T-helper 1 cell treated with Interleukin-12 subunit alpha and Interleukin-12 subunit beta and Interleukin-4 antibody, amounts not matched to agents 30 μg/mL and 1 μg/mL, for 36 hours (primary cell): Measurements from ENCODE around the gene TLE3.
"Not testable (repeated sequence)": the region's sequence is repeated elsewhere in the genome, so short reads cannot be mapped to it uniquely, and the experiment has no call there.

Experiments used
- H3K27ac Mint-ChIP-seq: one replicate; pipeline ENCODE4 v1.8.0; 2021; ENCODE audit warnings: mild to moderate bottlenecking, mixed read lengths
- H3K27me3 Mint-ChIP-seq: one replicate; pipeline ENCODE4 v1.8.0; 2021; ENCODE audit warnings: low read depth, mixed read lengths
- H3K36me3 Mint-ChIP-seq: one replicate; pipeline ENCODE4 v1.8.0; 2021; ENCODE audit warnings: low read depth, mixed read lengths
- H3K4me1 Mint-ChIP-seq: one replicate; pipeline ENCODE4 v1.8.0; 2021; ENCODE audit warnings: low read depth, mixed read lengths
- H3K4me3 Mint-ChIP-seq: one replicate; pipeline ENCODE4 v1.8.0; 2021; ENCODE audit warnings: mild to moderate bottlenecking, moderate library complexity, mixed read lengths
- H3K9me3 Mint-ChIP-seq: one replicate; pipeline ENCODE4 v1.8.0; 2021; ENCODE audit warnings: mixed read lengths

The TLE3 gene

GRCh38 chr15:70113304-70113700, 15.6 kb upstream of the TLE3 start:
- H3K4me3 Mint-ChIP-seq: no peak overlapping the region
- no peaks in the 10 kb centered on the region for H3K36me3 Mint-ChIP-seq
- H3K4me1 Mint-ChIP-seq: no peaks in the 10 kb centered on the region
- peaks cover 56% of the 10 kb centered on the region for H3K27me3 Mint-ChIP-seq
- H3K9me3 Mint-ChIP-seq: no peaks in the 10 kb centered on the region
- H3K27ac Mint-ChIP-seq: no peak overlapping the region

GRCh38 chr15:70112572-70113303, 15.0 kb upstream of the TLE3 start:
- not testable (repeated sequence) for H3K9me3 Mint-ChIP-seq, H3K4me1 Mint-ChIP-seq, H3K36me3 Mint-ChIP-seq, H3K4me3 Mint-ChIP-seq, H3K27ac Mint-ChIP-seq
- peaks cover 58% of the 10 kb centered on the region for H3K27me3 Mint-ChIP-seq

GRCh38 chr15:70112074-70112395, 14.3 kb upstream of the TLE3 start:
- Mint-ChIP-seq H3K27ac (no peak overlapping the region), H3K4me1 (no peaks in the 10 kb centered on the region), H3K9me3 (no peaks in the 10 kb centered on the region), H3K4me3 (no peak overlapping the region), H3K27me3 (peaks cover 58% of the 10 kb centered on the region), H3K36me3 (no peaks in the 10 kb centered on the region)

GRCh38 chr15:70111203-70112073, 13.7 kb upstream of the TLE3 start:
- Mint-ChIP-seq H3K4me3 (no peak overlapping the region), H3K36me3 (no peaks in the 10 kb centered on the region), H3K4me1 (no peaks in the 10 kb centered on the region), H3K27ac (no peak overlapping the region), H3K9me3 (no peaks in the 10 kb centered on the region), H3K27me3 (peaks cover 57% of the 10 kb centered on the region)

- no peaks in the 10 kb centered on the region for H3K4me1 Mint-ChIP-seq
- no peaks in the 10 kb centered on the region for H3K9me3 Mint-ChIP-seq
- H3K36me3 Mint-ChIP-seq: no peaks in the 10 kb centered on the region
- peaks cover 55% of the 10 kb centered on the region for H3K27me3 Mint-ChIP-seq
- H3K27ac Mint-ChIP-seq: no peak overlapping the region
- no peak overlapping the region for H3K4me3 Mint-ChIP-seq
These were observed 12.3 kb upstream of the TLE3 start for GRCh38 chr15:70109978-70110377.

GRCh38 chr15:70109531-70109930, 11.8 kb upstream of the TLE3 start:
- no peaks in the 10 kb centered on the region for H3K4me1 Mint-ChIP-seq
- H3K36me3 Mint-ChIP-seq: no peaks in the 10 kb centered on the region
- no peak overlapping the region for H3K4me3 Mint-ChIP-seq
- H3K9me3 Mint-ChIP-seq: no peaks in the 10 kb centered on the region
- no peak overlapping the region for H3K27ac Mint-ChIP-seq
- peaks cover 57% of the 10 kb centered on the region for H3K27me3 Mint-ChIP-seq

GRCh38 chr15:70103880-70104626, 6.3 kb upstream of the TLE3 start:
- H3K9me3 Mint-ChIP-seq: no peaks in the 10 kb centered on the region
- peaks cover 77% of the 10 kb centered on the region for H3K27me3 Mint-ChIP-seq
- no peak overlapping the region for H3K4me3 Mint-ChIP-seq
- no peak overlapping the region for H3K27ac Mint-ChIP-seq
- H3K36me3 Mint-ChIP-seq: peaks cover 2% of the 10 kb centered on the region
- H3K4me1 Mint-ChIP-seq: peaks cover 21% of the 10 kb centered on the region

GRCh38 chr15:70102827-70103226, 5.1 kb upstream of the TLE3 start:
- H3K4me3 Mint-ChIP-seq: no peak overlapping the region
- peaks cover 68% of the 10 kb centered on the region for H3K27me3 Mint-ChIP-seq
- peaks cover 2% of the 10 kb centered on the region for H3K36me3 Mint-ChIP-seq
- H3K27ac Mint-ChIP-seq: no peak overlapping the region
- H3K9me3 Mint-ChIP-seq: no peaks in the 10 kb centered on the region
- H3K4me1 Mint-ChIP-seq: peaks cover 26% of the 10 kb centered on the region

- Mint-ChIP-seq H3K27ac (no peak overlapping the region), H3K27me3 (peaks cover 56% of the 10 kb centered on the region), H3K4me1 (peaks cover 26% of the 10 kb centered on the region), H3K36me3 (peaks cover 2% of the 10 kb centered on the region), H3K4me3 (no peak overlapping the region), H3K9me3 (no peaks in the 10 kb centered on the region)
These were observed 3.9 kb upstream of the TLE3 start for GRCh38 chr15:70101459-70102113.

- Mint-ChIP-seq H3K27me3 (peaks cover 50% of the 10 kb centered on the region), H3K27ac (peak overlapping the region; percentile 55), H3K36me3 (peaks cover 4% of the 10 kb centered on the region), H3K9me3 (no peaks in the 10 kb centered on the region), H3K4me1 (peaks cover 27% of the 10 kb centered on the region), H3K4me3 (peak overlapping the region; percentile 98)
These were observed 3.0 kb upstream of the TLE3 start for GRCh38 chr15:70100474-70101341.

GRCh38 chr15:70099967-70100473, 2.3 kb upstream of the TLE3 start:
- peaks cover 29% of the 10 kb centered on the region for H3K4me1 Mint-ChIP-seq
- peak overlapping the region; percentile 100 for H3K27ac Mint-ChIP-seq
- peaks cover 6% of the 10 kb centered on the region for H3K36me3 Mint-ChIP-seq
- peaks cover 46% of the 10 kb centered on the region for H3K27me3 Mint-ChIP-seq
- no peaks in the 10 kb centered on the region for H3K9me3 Mint-ChIP-seq
- peak overlapping the region; percentile 98 for H3K4me3 Mint-ChIP-seq

- no peaks in the 10 kb centered on the region for H3K9me3 Mint-ChIP-seq
- peak overlapping the region; percentile 100 for H3K27ac Mint-ChIP-seq
- H3K4me3 Mint-ChIP-seq: peak overlapping the region; percentile 98
- H3K36me3 Mint-ChIP-seq: peaks cover 12% of the 10 kb centered on the region
- H3K4me1 Mint-ChIP-seq: peaks cover 35% of the 10 kb centered on the region
- H3K27me3 Mint-ChIP-seq: peaks cover 40% of the 10 kb centered on the region
These were observed 1.6 kb upstream of the TLE3 start for GRCh38 chr15:70099167-70099966.
